Activated naive CD4-positive, alpha-beta T cell treated with anti-CD3 and anti-CD28 coated beads, Interleukin-2, amount 50 U/mL, for 72 hours (primary cell): Measurements from ENCODE around the gene BCAN. TPM values are rescaled to one million over a fixed set of nuclear protein-coding genes. Genes with fewer than 3 reads are reported as not detected.
A peak's percentile ranks its signal among the peaks of the same experiment; 100 is the strongest.

ENCODE experiments used
- ATAC-seq, 2 donors: fragments of 150-1000 bp; cut with Tn5 transposase; 2 replicates each; pipeline ENCODE4 v1.10.0; 2021; ENCODE audit warnings: mild to moderate bottlenecking in 2 of 2, moderate library complexity in 2 of 2
- DNase-seq, 2 donors: peaks; one replicate each; pipeline ENCODE4 v3.0.0; 2021 to 2022; ENCODE audit warnings: low spot score in 2 of 2
- H3K27ac Mint-ChIP-seq, 2 donors: one replicate each; pipeline ENCODE4 v1.8.0; 2022; ENCODE audit warnings: mild to moderate bottlenecking in 2 of 2, mixed read lengths in 2 of 2
- H3K36me3 Mint-ChIP-seq, 2 donors: one replicate each; pipeline ENCODE4 v1.8.0; 2022; ENCODE audit warnings: mixed read lengths in 2 of 2
- H3K9me3 Mint-ChIP-seq, 2 donors: one replicate each; pipeline ENCODE4 v1.8.0; 2022; ENCODE audit warnings: mixed read lengths in 2 of 2
- total RNA-seq, 2 donors: library from RNA; stranded (reverse); gene quantifications; one replicate each; pipeline ENCODE4 v1.2.3, GENCODE V29; 2022

Gene BCAN
- total RNA-seq, 2 donors from 2014 or later: not detected

DNA sequence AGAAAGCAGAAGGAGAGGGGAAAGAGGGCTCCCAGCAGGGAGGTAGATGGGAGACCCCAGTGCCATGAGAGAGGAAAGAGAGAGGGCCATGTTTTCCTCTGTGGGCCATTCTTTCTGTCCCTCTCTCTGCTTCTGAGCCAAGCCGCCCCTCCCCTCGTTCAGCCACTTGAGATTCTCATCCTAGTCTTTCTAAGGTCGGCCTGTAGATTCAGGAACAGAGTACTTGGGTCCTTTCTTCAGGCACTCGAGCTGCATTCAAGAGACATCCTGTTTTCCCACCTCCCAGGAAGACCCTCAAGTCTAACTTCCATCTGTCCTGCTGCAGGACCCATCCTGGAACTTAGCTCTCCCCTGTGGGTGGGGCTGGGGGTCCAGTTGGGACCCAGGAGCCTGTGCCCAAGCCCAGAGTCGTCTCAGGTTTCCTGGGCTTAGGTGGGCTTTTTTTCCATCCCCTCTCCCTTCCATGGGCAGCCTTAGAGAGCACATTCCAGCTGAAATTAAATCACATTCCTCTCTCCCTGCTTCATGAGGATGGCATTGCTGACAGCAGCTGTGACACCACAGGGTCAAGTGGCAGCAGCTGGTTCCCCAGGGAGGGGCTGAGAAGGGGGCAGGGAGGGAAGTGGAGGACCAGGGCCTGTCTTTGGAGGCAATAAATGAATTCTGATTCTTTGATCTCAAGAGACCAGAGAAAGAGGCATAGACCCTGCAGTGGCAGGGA, 22.3 kb downstream of the BCAN start:
- H3K9me3 Mint-ChIP-seq: no peaks in the 10 kb centered on the region
- H3K36me3 Mint-ChIP-seq: no peaks in the 10 kb centered on the region
- DNase-seq (no peak), ATAC-seq (no peak)
- no peak overlapping the region for H3K27ac Mint-ChIP-seq

DNA sequence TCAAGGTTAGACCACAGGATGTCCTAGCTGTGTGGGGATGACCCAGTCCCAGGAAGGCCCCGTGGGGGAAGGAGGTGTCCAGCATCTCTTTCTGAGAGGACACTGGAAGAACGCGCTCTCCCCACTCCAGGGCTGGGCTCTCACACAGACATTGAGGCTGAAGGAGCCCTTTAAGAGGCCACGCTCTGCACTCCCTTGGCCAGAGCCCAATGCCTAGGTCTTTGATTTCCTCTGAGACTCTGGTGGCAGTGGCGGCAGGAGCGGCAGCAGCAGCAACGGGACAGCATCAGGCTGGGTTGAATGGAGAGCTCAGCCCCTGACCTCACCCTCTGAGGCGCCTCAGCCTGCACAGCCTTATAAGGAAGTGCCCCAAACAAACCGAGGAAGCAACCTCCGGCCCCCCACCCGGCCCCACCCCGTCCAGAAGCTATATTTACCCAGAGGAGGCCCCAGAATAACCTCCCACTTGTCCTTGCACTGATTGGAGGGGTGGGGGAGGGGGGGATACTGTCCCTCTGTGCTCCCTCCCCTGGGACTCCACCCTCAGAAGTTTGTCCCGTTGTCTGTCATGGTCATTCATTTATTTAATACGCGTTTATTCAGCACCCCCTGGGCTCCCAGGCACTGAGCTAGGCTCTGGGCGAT, 23.0 kb downstream of the BCAN start:
- no peak overlapping the region for H3K27ac Mint-ChIP-seq
- DNase-seq (no peak), ATAC-seq (no peak)
- H3K36me3 Mint-ChIP-seq: no peaks in the 10 kb centered on the region
- H3K9me3 Mint-ChIP-seq: no peaks in the 10 kb centered on the region

DNA sequence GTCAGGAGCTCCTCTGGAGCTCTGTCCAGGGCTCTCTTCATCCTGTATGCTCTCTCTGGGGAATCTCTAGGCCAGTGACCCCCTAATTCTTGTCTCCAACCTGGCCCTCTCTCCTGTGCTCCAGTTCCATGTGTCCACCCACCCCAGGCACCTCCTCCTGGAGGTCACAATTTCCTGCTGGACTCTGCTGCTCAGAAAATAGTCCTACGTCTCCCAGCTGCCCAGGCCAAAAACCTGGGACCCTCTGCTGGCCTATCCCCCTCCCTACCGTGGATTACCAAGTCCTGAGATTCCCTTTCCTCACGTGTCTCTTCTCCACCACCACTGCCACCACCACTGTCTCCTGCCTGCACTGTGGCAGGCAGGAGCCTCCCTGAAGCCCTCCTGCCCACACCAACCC, 23.6 kb downstream of the BCAN start:
- Mint-ChIP-seq H3K27ac (peak overlapping the region; percentile 24 to 53), H3K36me3 (no peaks in the 10 kb centered on the region), H3K9me3 (no peaks in the 10 kb centered on the region)
- ATAC-seq: no peak
- DNase-seq: no peak

DNA sequence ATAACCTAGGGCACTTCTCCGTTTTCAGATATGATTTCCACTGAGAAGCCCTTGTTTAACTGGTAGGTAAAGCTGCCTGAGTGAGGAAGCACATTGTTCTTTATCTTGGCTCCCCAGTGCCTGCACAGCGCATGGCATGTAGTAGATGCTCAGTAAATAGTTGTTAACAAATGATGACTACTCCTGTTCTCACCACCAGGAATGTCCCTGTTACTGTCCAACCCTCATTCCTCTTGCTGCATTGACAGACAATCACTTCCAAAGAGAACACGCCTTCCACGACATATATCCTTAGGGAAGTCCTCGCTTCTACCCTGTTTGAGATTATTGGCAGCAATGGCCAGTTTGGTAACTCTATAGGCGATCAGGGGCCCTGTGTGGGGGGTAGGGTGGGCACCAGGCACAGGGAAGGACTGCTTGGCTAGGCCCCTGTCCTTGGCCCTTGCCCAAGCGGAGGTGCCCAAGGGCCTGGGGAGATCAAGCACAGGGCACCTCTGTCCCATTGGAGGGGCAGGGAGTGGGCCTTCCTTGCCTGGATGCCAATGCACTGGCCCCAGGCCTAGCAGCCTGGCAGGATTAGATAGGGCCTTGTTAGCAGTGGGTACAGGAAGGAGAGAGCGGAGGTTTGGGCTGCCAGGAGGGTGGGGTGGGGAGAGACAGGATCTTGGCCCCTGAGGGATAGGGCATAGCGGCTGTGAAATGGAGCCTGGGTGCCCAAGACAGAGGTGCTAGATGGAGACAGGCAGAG, 25.1 kb downstream of the BCAN start:
- Mint-ChIP-seq H3K27ac (no peak overlapping the region), H3K36me3 (no peaks in the 10 kb centered on the region), H3K9me3 (no peaks in the 10 kb centered on the region)
- no peak for DNase-seq
- ATAC-seq: no peak

DNA sequence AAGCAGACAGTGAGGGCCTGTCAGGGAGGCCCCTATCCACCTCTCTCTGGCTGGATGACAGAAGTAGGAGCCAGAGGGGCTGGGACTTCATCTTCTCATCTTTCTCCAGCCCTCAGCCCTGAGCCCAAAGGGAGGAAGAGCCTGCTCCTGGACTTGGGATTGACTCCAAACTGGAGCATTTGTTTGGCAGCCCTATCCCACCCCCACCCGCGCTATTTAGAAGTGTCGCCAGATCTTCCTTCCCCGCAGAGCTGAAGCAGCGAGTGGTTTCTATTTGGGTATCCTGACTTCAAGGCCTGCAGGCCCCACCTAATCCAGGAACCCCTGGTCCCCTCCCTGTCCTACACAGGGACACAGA, 25.7 kb downstream of the BCAN start:
- no peaks in the 10 kb centered on the region for H3K36me3 Mint-ChIP-seq

DNA sequence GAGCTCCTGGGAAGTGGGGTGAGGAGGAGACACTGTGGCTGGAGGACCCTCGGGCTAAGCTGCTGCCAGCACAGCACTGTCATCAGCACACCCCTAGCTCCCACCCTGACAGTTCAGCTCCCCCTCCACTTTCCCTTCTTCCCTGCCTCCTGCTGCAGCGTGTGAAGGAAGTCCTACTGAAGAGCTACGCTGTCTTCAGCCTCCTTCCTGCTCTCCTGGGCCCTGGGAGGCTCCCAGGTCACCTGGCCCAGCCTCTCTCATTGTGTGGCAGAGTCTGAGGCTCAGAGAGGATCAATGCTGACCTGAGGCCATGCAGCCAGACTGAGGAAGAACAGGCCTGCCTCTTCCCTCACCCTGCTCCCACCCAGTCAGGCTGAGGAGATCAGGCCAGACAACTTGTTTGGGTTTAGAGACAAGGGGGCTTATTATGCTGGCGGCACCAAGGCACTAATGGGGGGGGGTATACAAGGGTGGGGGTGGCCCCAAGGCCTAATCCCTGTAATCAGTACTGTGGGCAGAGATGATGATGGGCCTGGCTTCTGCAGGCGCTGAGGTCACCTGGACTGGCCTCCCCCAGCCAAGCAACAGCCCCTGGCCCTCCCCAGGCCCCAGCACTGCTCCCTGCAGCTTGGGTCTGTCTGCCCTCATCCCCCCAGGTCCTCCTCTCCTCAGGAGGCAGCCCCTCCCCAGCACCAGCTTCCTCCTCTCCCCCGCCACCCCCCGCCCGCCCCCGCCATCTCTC, 26.2 kb downstream of the BCAN start:
- H3K9me3 Mint-ChIP-seq: no peaks in the 10 kb centered on the region
- DNase-seq (no peak), ATAC-seq (no peak)
- H3K27ac Mint-ChIP-seq: no peak overlapping the region
- H3K36me3 Mint-ChIP-seq: no peaks in the 10 kb centered on the region

More for the DNA sequence above, 25.7 kb downstream of the BCAN start:
- H3K9me3 Mint-ChIP-seq: no peaks in the 10 kb centered on the region
- DNase-seq (no peak), ATAC-seq (no peak)
- H3K27ac Mint-ChIP-seq: no peak overlapping the region

DNA sequence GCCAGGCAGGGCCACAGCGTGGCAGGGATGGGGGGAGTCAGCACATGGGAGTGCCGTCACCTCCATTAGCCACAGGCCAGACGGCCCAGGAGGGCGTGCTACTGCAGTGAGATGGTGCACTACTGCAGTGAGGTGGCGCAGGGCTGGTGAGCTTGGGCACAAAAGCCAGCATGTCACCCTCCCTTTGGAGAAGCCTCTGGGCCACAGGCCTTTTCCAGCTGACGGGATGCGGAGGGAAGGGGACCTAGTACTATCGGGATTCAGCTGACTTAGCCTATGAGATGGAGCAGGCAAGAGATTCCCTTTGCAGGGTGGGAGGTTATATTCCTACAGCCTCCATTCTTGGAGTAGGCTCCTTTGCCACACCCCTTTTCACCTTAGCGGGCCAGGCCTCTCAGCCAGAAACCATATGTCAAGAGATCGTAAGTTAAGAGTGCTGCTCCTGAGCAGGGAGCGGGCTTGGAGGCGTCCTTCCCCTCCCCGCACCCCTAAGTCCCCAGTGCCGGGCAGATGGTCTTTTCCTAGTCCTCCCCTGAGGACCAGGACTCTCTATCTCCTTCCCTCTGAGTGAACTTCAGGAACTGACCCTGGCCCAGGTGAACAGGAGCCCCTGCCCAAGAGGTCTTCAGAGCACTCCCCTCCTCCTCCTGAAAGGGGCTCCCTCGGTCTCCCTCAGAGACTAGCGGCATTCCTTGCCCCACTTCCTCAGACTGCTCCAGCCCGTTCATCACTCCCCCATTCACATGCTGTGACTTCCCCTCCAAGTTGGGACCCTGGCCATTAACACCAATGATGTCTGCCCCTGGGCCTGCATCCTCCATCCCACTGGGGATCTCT, 27.1 kb downstream of the BCAN start:
- H3K36me3 Mint-ChIP-seq: no peaks in the 10 kb centered on the region
- DNase-seq (no peak), ATAC-seq (no peak)
- H3K9me3 Mint-ChIP-seq: no peaks in the 10 kb centered on the region
- H3K27ac Mint-ChIP-seq: no peak overlapping the region

DNA sequence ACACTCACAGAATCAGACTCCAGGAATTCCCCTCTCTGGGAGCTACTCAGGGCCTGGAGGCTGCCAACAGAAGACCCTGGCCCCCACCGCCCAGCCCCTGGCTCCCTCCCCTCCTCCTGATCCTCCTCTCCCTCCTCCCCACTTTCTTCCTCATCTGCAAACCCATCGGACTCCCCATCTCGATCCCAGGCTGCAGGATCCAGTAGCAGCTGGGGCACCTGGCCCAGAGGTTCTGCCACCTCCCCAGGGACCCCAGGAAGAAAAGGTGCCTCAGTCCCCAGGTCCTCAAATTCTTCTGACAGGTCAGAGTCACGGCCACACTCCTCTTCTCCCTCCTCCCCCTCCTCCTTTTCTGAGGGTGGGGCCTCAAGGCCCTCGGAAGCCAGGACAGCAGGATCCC, 27.9 kb downstream of the BCAN start:
- no peak overlapping the region for H3K27ac Mint-ChIP-seq
- no peak for ATAC-seq
- no peak for DNase-seq
- H3K36me3 Mint-ChIP-seq: no peaks in the 10 kb centered on the region
- H3K9me3 Mint-ChIP-seq: no peaks in the 10 kb centered on the region

DNA sequence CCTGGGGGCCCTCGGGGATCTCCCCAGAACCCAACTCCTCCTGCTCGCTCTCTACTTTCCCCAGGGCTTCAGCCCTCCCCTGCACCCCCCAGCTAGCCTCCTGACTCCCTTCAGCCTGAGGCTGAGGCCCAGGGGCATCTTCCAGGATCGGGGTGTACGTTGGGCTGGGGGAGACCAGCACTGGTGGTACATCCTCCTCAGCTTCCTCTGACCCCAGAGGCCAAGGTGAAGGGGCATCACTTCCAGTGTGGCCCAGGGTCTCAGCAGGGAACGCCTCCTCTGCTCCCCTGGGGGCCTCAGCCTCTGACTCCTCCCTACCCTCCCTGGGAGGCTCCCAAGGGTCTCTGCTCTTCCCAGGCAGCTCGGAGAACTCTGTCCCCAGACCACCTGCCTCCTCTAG, 28.4 kb downstream of the BCAN start:
- Mint-ChIP-seq H3K9me3 (no peaks in the 10 kb centered on the region), H3K36me3 (no peaks in the 10 kb centered on the region), H3K27ac (no peak overlapping the region)
- ATAC-seq (no peak), DNase-seq (no peak)

DNA sequence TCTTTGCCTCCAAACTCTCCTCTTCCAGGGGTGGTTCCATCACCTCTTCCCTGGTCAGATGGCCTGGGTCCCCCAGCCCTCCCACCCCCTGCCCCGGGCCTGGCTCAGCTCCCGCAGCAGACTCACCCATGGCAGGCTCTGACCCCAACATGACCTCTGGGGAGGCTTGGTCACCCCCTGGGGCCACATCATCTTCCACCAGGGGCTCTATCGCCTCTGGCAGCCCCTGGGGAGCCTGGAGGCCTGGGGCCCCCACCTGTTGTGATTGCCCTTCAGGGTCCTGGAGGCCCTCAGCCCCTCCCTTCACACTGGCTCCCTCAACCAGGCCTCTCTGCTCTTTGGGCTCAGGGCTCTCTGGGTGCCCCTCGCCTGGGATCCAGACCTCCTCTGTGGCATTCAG, 28.9 kb downstream of the BCAN start:
- ATAC-seq: no peak
- Mint-ChIP-seq H3K9me3 (no peaks in the 10 kb centered on the region), H3K36me3 (no peaks in the 10 kb centered on the region), H3K27ac (peak overlapping the region in 1 of 2 donors; percentile 10)
- no peak for DNase-seq

DNA sequence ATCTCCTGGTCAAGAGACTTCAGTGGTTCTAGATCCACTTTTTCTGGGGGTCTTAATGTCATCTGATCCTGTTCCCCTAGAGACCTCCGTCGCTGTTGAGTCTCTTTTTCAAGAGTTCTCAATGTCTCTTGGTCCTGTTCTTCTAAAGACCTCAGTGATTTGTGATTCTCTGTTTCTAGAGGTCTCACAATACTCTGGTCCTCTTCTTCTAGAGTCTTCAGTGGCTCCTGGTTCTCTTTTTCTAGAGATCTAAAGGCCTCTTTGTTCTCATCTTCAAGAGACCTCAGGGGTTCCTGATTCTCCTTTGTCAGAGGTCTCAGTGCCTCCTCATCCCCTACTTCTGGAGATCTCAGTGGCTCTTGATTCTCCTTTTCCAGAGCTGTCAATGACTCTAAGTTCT, 29.9 kb downstream of the BCAN start:
- H3K27ac Mint-ChIP-seq: peak overlapping the region in 1 of 2 donors; percentile 2
- ATAC-seq: no peak
- no peak for DNase-seq
- H3K9me3 Mint-ChIP-seq: no peaks in the 10 kb centered on the region
- no peaks in the 10 kb centered on the region for H3K36me3 Mint-ChIP-seq

DNA sequence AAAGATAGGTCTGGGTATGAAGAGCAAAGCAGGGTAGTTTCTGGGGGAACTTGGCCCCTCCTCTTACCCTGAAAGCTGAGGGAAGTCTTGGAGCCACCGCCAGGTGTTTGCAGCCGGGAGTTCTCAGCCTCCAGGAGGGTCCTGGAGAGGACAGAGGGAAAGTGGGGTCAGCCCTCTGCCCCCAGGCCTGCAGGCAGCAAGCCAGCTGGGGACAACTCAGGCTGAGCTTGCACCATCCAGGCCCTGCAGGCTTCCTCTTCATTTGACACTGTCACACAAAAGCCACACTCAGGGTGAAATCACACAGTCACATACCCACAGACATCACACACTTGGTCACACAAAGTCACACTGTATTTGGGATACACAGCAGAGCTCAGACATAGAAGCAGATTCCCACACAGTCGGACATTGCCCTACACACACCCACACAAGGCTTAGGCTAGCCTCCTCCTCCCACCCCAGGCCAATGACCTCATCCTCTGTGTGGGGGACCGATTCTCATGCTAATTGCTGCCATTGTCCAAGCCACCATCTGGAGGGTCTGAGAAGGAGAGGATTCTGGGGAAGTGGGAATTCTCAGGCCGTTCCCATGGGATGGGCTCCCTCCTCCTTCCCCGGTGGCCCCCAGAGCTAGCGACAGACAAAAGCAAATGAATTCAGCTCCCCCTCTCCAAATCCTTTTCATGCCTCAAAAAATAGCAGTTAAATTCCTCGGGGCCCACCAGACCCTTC, 31.6 kb downstream of the BCAN start:
- H3K9me3 Mint-ChIP-seq: no peaks in the 10 kb centered on the region
- H3K27ac Mint-ChIP-seq: no peak overlapping the region
- no peaks in the 10 kb centered on the region for H3K36me3 Mint-ChIP-seq
- ATAC-seq: no peak
- DNase-seq: no peak

DNA sequence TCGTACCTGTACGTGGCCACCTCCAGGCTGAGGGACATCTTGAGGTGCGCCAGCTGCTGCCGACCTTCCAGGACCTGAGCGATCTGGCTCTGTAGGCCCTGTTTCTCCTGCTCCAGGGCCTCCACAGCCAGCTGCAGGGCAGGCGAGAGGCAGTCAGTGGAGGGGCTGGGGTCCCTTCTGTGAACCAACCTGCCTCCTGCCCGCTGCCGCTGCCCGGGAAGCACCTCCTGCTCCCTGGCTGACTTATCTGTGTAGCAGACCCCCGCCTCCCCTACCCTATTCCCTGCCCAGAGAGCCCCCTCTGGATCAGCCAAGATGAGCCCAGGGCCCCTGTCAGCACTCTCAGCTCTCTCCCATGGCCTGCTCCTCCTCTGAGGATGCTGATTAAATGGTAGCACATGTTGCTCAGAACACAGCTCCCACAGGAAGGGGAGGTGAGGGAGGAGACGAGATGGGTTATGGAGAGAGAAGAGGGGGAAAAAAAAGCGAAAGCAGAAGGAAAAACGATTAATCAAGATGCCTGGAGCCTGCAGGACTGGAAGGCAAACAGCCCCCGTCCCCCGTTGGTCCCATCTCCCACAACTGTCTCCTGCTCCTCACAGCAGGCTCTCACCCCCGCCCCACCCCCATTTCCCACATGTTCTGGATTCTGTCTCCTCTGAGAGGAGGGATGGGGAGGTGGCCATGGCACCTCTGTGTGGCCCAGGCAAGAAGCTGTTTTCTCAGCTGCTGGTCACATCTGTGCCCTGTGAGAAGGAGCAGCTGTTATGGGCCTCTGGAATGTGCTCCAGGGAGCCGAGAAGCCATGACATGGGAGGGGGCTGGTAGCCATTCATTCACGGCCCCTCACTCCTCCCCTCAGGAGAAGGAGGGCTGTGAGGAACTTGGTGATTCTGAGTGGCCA, 33.5 kb downstream of the BCAN start:
- Mint-ChIP-seq H3K27ac (no peak overlapping the region), H3K36me3 (no peaks in the 10 kb centered on the region), H3K9me3 (no peaks in the 10 kb centered on the region)
- ATAC-seq (no peak), DNase-seq (no peak)

DNA sequence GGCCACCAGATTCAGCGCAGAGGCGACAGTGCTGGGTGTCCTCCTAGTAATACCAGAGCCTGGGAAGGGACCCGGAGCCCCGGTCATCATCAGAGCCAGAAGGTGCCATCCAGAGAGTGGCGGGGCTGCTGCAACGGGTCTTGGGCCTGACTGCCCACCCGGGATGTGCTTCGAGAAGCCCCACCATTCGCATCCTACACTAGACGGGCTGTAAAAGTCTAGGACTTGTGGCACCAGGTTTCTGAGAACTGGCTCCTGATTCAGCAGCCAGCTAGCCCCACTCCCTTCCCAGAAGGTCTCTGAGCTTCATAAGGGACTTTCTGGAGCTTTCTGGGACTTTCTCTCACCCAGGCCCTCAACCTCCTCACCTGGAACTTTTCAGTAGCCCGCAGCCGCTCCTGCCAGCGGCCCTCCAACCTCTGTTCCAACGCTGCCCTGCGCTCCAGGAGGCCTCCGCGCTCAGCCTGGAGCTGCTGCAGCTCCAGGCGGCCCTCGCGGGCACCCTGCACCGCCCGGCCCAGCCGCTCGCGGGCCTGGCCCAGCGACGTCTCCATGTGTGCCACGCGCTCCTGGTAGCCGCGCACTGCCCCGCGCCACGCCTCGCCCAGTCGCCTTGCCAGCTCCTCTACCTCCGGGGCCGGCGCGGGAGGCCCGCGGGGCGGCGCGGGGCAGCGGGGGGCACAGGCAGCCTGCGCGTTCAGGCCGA, 34.4 kb downstream of the BCAN start:
- no peaks in the 10 kb centered on the region for H3K9me3 Mint-ChIP-seq
- ATAC-seq (peak in 1 of 2 donors; percentile 9), DNase-seq (no peak)
- no peak overlapping the region for H3K27ac Mint-ChIP-seq
- no peaks in the 10 kb centered on the region for H3K36me3 Mint-ChIP-seq
